Endothelial cell of umbilical vein (primary cell): ENCODE measurements around the gene FRK. TPM values are rescaled to one million over a fixed set of nuclear protein-coding genes. Genes with fewer than 3 reads are reported as not detected.

Experiments
- BruUV-seq: library from RNA; stranded (reverse); fragments of 400-500 nt; replicated peaks from 2 replicates; lab custom pipeline; 2021; lab: Mats Ljungman, UMichigan
- CTCF ChIA-PET: fragments of 300-600, 350-600 bp; sonication (Branson Sonifier 250); formaldehyde crosslinking; loops from one replicate; lab custom pipeline; 2021; ENCODE audit warnings: antibody characterized with exemption, inconsistent platforms; lab: Charles Lee
- POLR2A ChIA-PET: fragments of 300-600, 350-600 bp; sonication (Branson Sonifier 250); formaldehyde crosslinking; loops from one replicate; lab custom pipeline; 2021; ENCODE audit warnings: antibody characterized with exemption, inconsistent platforms; lab: Charles Lee
- DNase-seq: peaks from one replicate; pipeline ENCODE4 v3.0.0-alpha.2; 2011; ENCODE audit warnings: low read depth, low spot score
- FAIRE-seq: peaks from 2 replicates; lab custom pipeline; 2011; peaks lifted over from hg19 to GRCh38; lab: Jason Lieb, UNC
- H2AFZ ChIP-seq: 2 replicates; pipeline ENCODE4 v1.6.0; 2012; ENCODE audit warnings: low read depth, low read length, control low read depth, inconsistent platforms
- H3K27ac ChIP-seq: 2 replicates; pipeline ENCODE4 v1.5.1; 2011; ENCODE audit warnings: low read depth, mild to moderate bottlenecking, control low read depth, low read length, moderate library complexity; ENCODE audit not compliant: insufficient read depth
- H3K27me3 ChIP-seq, 2 experiments: 2 replicates each; pipeline versions ENCODE4 v1.6.0 to v1.6.1; 2011; ENCODE audit warnings: low read length in 2 of 2, mixed read lengths in 1 of 2; ENCODE audit not compliant: control insufficient read depth in 2 of 2, insufficient read depth in 2 of 2
- H3K36me3 ChIP-seq, 2 experiments: 2 replicates in 1 of 2; 3 replicates in 1 of 2; pipeline ENCODE4 v1.5.1; 2011; ENCODE audit warnings: low read length in 2 of 2, mild to moderate bottlenecking in 1 of 2, moderate library complexity in 1 of 2; ENCODE audit not compliant: control insufficient read depth in 2 of 2, insufficient read depth in 2 of 2; ENCODE audit errors: extremely low read depth in 1 of 2
- H3K4me1 ChIP-seq: 3 replicates; pipeline ENCODE4 v1.5.1; 2011; ENCODE audit warnings: mild to moderate bottlenecking, low read length; ENCODE audit not compliant: control insufficient read depth, insufficient read depth; ENCODE audit errors: extremely low read depth
- H3K4me2 ChIP-seq: 2 replicates; pipeline ENCODE4 v1.6.1; 2011; ENCODE audit warnings: low read length, control low read depth, mixed read lengths; ENCODE audit not compliant: insufficient read depth
- H3K4me3 ChIP-seq, 3 experiments: fragments of 200-600 bp in 1 of 3; sonication (generic), shearing (Covaris generic) in 1 of 3; replicated peaks in 1 of 3; 2 replicates each; pipeline ENCODE4 v1.5.1; 2011 to 2016; ENCODE audit warnings: control low read depth in 3 of 3, low read length in 3 of 3, mild to moderate bottlenecking in 2 of 3, inconsistent platforms in 1 of 3, low read depth in 1 of 3, moderate library complexity in 1 of 3; ENCODE audit not compliant: insufficient read depth in 1 of 3
- H3K79me2 ChIP-seq: 2 replicates; pipeline ENCODE4 v1.6.0; 2012; ENCODE audit warnings: low read length, inconsistent platforms; ENCODE audit not compliant: control insufficient read depth, insufficient read depth
- H3K9ac ChIP-seq: replicated peaks from 2 replicates; pipeline ENCODE3; 2011; ENCODE audit warnings: low read length, control low read depth; ENCODE audit not compliant: insufficient read depth; ENCODE audit errors: extremely low read depth
- H3K9me1 ChIP-seq: replicated peaks from 3 replicates; pipeline ENCODE4 v1.6.0; 2011; ENCODE audit warnings: mild to moderate bottlenecking, low read length; ENCODE audit not compliant: control insufficient read depth, insufficient read depth; ENCODE audit errors: extremely low read depth
- H3K9me3 ChIP-seq: replicated peaks from 2 replicates; pipeline ENCODE4 v1.5.1; 2012; ENCODE audit warnings: low read length, inconsistent platforms; ENCODE audit not compliant: control insufficient read depth, insufficient read depth
- H4K20me1 ChIP-seq: replicated peaks from 2 replicates; pipeline ENCODE3; 2011; ENCODE audit warnings: mild to moderate bottlenecking, low read length; ENCODE audit not compliant: control insufficient read depth, insufficient read depth; ENCODE audit errors: extremely low read depth
- CTCF ChIP-seq, 2 donors: IDR thresholded peaks; 1 replicate in 1 of 2; 2 replicates in 1 of 2; pipeline ENCODE4 v1.5.1; 2011; ENCODE audit warnings: low read length in 2 of 2, mild to moderate bottlenecking in 2 of 2, moderate library complexity in 2 of 2, control low read depth in 1 of 2, inconsistent platforms in 1 of 2, low read depth in 1 of 2; ENCODE audit not compliant: insufficient read depth in 1 of 2; ENCODE audit errors: extremely low read depth in 1 of 2
- EZH2 ChIP-seq: IDR thresholded peaks from 2 replicates; pipeline ENCODE4 v1.6.1; 2012; ENCODE audit warnings: borderline replicate concordance, low read depth, mild to moderate bottlenecking, moderate library complexity, low read length, inconsistent platforms; ENCODE audit not compliant: severe bottlenecking
- FOS ChIP-seq: IDR thresholded peaks from 2 replicates; pipeline ENCODE4 v1.6.1; 2011; ENCODE audit warnings: mild to moderate bottlenecking, low read length, moderate library complexity, borderline replicate concordance; ENCODE audit not compliant: insufficient read depth
- GATA2 ChIP-seq: IDR thresholded peaks from 2 replicates; pipeline ENCODE4 v1.7.0; 2011; ENCODE audit warnings: low read depth, mild to moderate bottlenecking, moderate library complexity, mixed read lengths, low read length; ENCODE audit not compliant: insufficient read length, insufficient read depth
- JUN ChIP-seq: IDR thresholded peaks from 2 replicates; pipeline ENCODE4 v1.6.1; 2011; ENCODE audit warnings: borderline replicate concordance, low read depth; ENCODE audit not compliant: insufficient read length, insufficient read depth
- MAX ChIP-seq: IDR thresholded peaks from 2 replicates; pipeline ENCODE4 v1.6.1; 2011; ENCODE audit not compliant: insufficient read depth, insufficient read length
- MYC ChIP-seq: IDR thresholded peaks from one replicate; pipeline ENCODE4 v1.6.1; 2011; ENCODE audit warnings: mild to moderate bottlenecking, low read depth, low read length
- POLR2A ChIP-seq: IDR thresholded peaks from 2 replicates; pipeline ENCODE4 v1.6.1; 2012; ENCODE audit warnings: low read depth, mild to moderate bottlenecking, control low read depth, low read length
- POLR2AphosphoS5 ChIP-seq: IDR thresholded peaks from 2 replicates; pipeline ENCODE4 v1.6.1; 2012; ENCODE audit warnings: low read depth, mild to moderate bottlenecking, control low read depth, low read length, moderate library complexity; ENCODE audit not compliant: insufficient read depth
- dilution Hi-C: fragments of 300-500 bp; cut with MboI; formaldehyde crosslinking; loops from one replicate; pipeline ENCODE4 v1.15.0; 2019; ENCODE audit warnings: low sequenced_read_pairs; ENCODE audit not compliant: extremely low pct_ligation_motif_present
- intact Hi-C: fragments of 100-400 bp; cut with micrococcal nuclease; formaldehyde crosslinking; loops from one replicate; pipeline ENCODE4 v1.10.0; 2022
- polyA plus RNA-seq, 4 experiments: library from polyadenylated mRNA; depleted of rRNA in 3 of 4; stranded (reverse) in 3 of 4; unstranded in 1 of 4; fragments of >200 nt; gene quantifications; 2 replicates each; pipeline versions ENCODE4 v1.2.1 to v1.2.3, GENCODE V29; 2011 to 2012; ENCODE audit warnings: missing spikeins in 1 of 4
- total RNA-seq: library from RNA; stranded (reverse); gene quantifications from 2 replicates; pipeline ENCODE4 v1.2.3, GENCODE V29; 2021

FRK gene
- total and polyA plus RNA-seq, 2 donors (not counting 3 experiments of a cell fraction or from before 2014, with no cell fraction given) = 0.01 TPM; not detected in 1

DNA sequence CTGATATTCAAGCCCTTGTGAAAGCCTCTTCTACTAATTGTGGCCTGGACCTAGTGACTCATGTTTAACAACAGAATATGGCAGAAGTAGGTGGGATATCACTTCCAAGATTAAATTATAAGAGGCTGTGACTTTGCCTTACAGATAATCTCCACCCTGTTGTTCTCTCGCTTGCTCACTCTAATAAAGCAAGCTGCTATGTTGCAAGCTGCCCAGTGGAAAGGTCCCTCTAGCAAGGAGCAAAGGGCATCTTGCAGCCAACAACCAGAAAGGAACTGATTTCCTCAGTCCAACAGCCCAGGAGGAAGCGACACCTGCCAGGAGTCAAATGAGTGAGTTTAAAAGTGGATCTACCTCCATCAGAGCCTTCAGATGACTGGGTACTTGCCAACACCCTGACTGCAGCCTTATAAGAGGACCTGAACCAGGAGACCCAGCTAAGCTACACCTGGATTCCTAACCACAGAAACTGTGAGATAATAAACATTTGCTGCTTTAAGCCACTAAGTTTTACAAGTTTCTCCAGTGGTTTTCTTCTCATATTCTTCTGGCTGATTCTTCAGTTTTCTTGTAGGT is 112.6 kb downstream of the FRK start:
- CTCF ChIA-PET = no interaction called here

More for the DNA sequence above, 112.6 kb downstream of the FRK start:
- Histone ChIP-seq H3K36me3 (no peaks in the 10 kb centered on the region), H3K4me3 (no peak overlapping the region), H3K9me1 (no peaks in the 10 kb centered on the region), H3K27me3 (no peaks in the 10 kb centered on the region), H3K79me2 (no peaks in the 10 kb centered on the region), H3K9me3 (no peaks in the 10 kb centered on the region), H3K4me2 (no peak overlapping the region), H4K20me1 (no peaks in the 10 kb centered on the region), H3K9ac (no peak overlapping the region), H2AFZ (no peak overlapping the region), H3K27ac (no peak overlapping the region), H3K4me1 (no peaks in the 10 kb centered on the region)
- FAIRE-seq (no peak), DNase-seq (no peak)
- TF ChIP-seq JUN (no peak), MAX (no peak), EZH2 (no peak), GATA2 (no peak), POLR2AphosphoS5 (no peak), POLR2A (no peak), CTCF (IDR thresholded peaks at IDR 0.05; ENCODE audit: extremely low read depth in 1 of 2, insufficient read depth in 1 of 2, low read depth in 1 of 2, low read length in 2 of 2) (no peak), FOS (no peak), MYC (no peak)
- dilution Hi-C loops (no loop called here), intact Hi-C loops (no loop called here)
- POLR2A ChIA-PET = no interaction called here
- no TSS peak for BruUV-seq
